NCI-H1105 (cell line): Measurements from ENCODE around the gene KCTD12.
"Not testable (repeated sequence)": the region's sequence is repeated elsewhere in the genome, so short reads cannot be mapped to it uniquely, and the experiment has no call there.

Experiments
- DNase-seq: peaks from one replicate; lab custom pipeline; 2025; lab: John Stamatoyannopoulos, UW

The KCTD12 gene

DNA sequence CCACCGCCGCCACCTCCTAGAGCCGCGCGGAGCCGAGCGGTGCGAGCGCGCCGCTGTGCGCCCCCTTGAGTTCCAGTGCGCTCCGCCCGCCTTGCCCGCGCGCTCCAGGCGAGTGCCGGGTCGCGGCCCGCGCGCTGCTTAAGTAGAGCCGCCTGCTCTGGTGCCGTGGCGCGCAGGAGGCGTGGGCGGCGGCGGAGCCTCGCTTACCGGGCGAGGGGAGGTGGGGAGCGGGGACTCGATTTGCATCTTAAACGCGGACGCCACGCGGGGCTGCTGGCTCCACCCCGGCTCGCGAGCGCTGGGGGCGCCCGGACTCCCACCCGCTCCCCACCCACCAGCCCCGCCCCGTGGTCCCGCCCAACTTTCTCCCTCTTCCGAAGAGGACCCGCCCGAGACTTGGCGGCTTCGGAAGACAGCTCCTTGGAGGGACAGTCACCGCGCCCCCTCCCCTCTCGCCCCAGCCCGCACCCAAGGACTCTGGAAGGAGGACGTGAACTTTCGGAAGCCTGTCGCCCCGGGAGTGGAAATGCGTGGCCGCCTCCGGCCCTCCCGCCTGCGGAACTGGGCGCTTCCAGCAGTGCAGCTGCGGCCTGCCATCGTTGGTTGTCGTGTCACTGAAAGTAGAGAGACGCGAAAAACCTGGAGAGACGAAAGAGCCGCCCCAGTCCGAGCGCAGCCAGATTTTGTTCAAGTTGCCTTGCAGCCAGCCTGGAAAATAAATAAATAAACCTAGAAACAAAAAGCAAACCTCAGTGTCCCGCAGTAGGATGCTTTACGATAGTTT, at the start of gene KCTD12:
Gene KCTD12, minus strand, starts transcription at position 114 of the 784 bp plus-strand sequence. CDS start 257 bp downstream, outside the sequence.
- peak; percentile 37 for DNase-seq

DNA sequence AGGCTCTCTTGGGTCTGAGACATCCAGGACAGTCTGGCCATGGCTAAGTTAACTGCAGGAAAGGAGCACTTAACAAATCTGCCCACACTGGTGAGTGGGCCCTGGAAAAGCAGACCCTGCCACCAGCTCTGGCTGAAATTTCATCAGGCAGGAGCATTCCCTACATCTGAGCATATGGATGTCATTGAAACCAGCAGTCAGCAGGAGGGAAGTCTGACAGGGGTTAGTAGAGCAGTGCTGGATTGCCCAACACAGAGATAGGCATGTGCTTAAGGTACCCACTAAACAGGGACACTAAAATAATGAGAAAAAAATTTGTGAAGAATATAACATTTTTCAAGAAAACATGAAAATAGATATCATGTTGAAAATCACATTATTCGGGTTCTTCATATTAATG, 48.5 kb upstream of the KCTD12 start:
- no peak for DNase-seq

DNA sequence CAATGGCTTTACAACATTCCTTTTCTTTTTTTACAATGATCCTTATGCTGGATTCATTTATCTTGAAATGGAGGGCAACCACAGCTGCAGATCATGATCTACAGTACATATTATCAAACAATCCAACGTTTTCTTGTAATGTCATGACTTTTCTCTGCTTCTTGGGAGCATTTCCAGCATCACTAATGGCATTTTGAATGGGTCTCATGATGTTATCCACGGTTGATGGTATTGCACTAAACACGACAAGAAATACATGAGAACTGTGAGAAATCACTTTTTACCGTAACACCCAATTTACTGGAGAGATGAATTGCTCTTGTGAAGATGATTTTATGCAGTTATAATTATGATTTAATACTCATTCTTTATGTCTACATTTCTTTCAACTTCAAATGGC, 45.9 kb upstream of the KCTD12 start:
- DNase-seq = no peak

DNA sequence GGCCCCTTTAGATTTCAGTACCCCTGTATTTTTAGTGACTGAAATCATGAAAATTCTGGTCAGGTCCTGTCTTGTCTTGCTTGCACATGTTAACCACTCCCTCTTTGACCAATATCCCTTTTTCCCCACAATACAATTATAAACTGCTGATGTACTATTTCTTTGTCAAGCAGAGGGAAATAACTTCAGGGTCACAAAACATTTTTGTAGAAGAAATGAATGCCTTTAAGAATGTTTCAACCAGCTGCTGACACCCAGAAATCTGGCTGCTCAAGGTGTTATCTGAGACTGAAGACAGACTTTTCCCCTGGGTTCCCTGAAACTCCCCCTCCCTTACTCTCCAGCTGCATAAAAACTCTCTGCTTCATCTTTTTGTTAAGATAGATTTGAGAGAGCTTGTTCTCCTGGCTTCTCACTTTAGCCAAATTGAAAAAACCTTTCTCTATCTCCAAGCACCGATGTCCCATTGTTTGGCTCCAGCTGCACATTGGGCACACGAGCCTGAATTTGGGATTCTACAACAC, 43.7 kb upstream of the KCTD12 start:
- no peak for DNase-seq

DNA sequence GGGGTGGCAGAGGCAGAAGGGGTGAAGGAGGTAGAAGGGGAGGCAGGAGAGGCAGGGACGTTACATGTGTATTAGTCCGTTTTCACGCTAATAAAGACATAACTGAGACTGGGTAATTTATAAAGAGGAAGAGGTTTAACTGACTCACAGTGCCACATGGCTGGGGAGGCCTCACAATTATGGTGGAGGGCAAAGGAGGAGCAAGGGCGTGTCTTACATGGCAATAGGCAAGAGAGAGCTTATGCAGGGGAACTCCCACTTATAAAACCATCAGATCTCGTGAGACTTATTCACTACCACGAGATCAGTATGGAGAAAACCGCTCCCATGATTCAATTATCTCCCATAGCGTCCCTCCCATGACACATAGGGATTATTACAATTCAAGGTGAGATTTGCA, 43.1 kb upstream of the KCTD12 start:
- DNase-seq = no peak

DNA sequence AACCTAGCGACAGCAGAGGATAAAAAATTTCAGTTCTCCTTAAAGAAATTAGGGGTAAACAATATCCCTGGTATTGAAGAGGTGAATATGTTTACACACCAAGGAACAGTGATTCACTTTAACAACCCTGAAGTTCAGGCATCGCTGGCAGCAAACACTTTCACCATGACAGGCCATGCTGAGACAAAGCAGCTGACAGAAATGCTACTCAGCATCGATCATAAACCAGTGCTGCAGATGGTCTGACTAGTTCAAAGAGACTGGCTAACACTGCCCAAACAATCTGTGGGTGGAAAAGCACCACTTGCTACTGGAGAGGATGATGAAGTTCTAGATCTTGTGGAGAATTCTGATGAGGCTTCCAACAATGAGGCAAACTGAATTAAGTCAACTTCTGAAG, 42.3 kb upstream of the KCTD12 start:
- no peak for DNase-seq

DNA sequence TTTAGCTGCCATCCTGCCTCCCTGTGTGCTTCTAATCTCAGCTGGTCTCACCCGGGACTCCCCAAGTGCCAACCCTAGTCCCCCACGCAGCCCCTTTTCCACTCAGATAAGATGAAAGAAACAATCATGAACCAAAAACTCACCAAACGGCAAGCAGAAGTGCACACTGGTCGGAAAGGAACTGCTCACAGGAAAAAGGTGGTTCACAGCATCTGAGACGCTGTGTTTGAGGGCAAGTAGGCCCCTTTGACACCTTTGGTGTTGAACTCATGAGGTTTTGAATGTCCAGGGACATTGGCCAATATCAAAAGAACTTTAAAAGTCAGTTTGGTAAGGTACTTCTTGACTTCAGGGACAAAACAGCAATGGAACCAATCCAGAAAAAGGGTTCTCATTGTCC, 41.8 kb upstream of the KCTD12 start:
- DNase-seq = no peak

DNA sequence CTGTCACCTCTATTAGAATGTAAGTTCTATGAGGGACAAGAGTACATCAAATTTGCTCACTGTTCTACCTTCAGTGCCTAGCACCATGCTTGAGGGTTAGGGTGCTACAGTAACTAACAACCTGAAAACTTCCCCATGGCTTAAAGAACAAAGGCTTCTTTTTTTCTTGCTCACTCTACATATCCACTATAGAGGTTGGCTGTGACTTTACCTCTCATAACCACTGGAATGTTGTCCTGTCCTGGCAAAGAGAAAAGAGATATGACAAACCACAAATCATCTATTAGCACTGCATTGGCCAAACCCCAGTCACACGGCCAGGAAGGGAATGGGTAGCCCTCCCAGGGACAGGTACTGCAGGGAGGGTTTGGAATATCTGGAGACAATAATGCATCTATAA, 38.9 kb upstream of the KCTD12 start:
- no peak for DNase-seq

DNA sequence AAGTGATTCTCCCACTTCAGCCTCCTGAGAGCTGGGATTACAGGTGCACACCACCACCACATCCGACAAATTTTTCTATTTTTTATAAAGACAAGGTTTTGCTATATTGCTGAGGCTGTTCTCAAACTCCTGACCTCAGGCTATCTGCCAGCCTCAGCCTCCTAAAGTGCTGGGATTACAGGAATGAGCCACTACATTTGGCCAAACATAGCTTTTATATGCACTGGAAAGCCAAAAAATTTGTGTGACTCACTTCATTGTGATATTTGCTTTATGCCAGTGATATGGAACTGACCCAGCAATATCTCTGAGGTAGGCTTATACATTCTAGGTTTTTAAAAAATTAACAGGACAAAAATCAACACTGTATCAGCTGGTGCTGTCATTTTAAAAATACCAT, 35.3 kb upstream of the KCTD12 start:
- DNase-seq = no peak

DNA sequence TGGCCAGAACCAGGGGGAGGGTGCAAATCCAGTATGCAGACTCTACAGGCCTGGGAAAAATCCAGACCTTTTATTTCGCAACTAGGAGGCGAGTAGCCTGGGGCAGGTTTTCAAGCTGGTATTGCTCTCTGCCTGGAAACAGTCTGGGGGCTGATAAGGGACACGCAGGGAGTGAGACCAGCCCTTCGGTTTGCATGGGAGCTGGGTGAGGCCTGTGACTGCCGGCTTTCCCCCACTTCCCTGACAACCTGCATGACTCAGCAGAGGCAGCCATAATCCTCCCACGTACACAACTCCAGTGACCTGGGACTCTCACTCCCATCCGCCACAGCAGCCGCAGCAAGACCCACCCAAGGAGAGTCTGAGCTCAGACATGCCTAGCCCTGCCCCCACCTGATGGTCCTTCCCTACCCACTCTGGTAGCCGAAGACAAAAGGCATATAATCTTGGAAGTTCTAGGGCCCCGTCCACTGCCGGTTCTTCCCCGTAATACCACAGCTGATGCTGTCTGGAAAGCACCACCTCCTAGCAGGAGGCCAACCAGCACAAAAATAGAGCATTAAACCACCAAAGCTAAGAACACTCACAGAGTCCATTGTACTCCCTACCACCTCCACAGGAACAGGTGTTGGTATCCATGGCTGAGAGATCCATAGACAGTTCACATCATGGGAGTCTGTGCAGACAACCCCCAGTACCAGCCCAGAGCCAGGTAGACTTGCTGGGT, 31.7 kb upstream of the KCTD12 start:
- not testable (repeated sequence) for DNase-seq

DNA sequence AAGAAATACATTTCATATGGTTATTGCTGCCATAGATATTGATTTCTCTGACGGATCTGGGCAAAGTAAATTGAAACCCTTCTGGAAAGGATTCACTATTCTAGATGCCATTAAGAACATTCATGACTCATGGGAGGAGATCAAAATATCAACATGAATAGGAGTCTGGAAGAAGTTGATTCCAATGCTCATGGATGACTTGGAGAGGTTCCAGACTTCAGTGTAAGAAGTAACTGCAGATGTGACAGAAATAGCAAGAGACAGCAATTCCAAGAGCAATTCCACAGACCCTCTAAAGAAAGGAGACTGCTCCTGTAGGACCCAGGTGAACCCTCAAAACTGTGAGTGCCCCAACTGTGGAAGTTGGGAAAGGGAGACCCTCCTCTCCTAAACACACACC, 30.9 kb upstream of the KCTD12 start:
- DNase-seq = no peak

DNA sequence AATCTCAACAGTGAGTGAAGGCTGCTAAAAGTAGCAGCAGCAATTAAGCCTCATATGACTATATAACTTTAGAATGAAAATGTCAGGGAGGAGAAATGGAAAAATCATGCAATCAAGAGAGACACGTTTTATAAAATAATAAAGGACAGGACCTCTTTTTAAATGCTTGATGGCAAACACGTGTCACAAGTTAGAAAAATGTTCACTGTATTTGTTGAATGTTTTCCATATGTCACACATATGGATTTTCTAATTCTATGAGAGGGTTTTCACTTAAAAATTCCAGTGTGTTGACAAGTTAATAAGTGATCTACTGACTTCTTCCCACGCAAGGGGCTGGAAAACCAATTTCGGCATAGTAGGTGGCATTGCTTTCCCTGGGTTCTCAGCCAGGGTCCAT, 27.7 kb upstream of the KCTD12 start:
- DNase-seq = no peak

DNA sequence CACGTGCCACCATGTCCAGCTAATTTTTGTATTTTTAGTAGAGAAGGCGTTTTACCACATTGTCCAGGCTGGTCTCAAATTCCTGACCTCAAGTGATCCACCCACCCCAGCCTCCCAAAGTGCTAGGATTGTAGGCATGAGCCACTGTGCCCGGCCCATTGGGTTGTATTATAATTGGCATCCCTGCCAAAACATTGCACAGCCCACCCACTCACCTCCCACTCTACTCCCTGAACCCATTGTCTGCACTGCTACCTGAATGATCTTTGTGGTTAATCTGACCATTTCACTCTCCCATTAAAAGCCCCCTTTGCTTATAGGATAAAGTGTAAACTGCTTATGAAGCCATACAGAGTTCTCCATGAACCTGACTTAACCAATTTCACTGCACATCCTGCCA, 26.3 kb upstream of the KCTD12 start:
- no peak for DNase-seq

DNA sequence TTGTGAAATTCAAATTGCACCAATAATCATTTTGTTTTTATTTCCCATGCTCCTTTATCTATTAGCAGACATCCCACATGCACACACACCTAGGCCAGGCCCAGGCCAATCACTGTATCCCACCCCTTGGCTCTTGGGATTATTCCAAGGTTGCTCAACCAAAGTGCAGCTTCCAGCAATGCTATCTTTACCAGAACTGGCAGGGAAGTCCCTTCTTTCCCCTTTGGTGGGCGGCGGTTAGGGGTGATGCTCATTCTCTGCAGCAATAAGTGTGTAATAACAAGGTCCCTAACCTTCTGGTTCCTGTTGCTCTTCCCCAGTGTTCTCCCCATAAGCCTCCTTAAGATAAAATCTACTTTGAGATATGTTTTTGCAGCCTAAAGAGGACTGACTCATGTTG, 18.3 kb upstream of the KCTD12 start:
- no peak for DNase-seq

DNA sequence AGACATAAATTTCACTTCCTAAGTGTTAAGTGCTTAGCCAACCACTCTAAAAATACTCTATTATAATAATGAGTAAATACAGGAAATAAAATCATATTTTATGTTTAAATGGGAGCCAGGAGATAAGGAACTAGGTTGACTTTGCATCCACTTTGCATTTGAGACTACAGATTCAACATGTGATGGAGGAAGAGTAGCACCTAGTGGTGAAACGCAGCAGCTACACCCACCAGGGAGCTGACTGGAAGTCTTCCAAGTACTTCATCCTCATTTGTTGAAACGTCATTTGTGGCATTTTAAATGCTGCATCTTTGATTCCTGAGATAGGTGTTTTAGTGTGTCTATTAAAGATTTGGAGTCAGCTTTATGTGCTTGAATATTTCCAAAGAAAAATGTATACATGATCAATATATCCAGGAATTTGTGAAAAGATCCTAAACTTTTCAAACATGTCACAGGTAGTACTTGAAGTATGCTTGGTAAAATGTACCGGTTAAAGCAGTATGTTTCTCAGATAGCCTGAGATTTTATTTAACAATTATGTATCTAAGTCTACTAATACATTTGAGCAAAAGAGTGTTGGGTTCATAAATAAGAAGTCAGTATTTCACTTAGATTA, 17.4 kb upstream of the KCTD12 start:
- peak; percentile 26 for DNase-seq

DNA sequence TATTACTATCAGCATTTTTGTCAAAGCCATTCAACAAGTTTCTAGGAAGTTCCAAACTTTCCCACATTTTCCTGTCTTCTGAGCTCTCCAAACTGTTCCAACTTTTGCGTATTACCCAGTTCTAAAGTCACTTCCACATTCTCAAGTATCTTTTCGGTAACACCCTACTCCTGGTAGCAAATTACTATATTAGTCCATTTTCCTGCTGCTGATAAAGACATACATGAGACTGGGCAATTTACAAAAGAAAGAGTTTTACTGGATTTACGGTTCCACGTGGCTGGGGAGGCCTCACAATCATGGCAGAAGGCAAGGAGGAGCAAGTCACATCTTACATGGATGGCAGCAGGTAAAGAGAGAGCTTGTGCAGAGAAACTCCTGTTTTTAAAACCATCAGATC, 12.9 kb upstream of the KCTD12 start:
- not testable (repeated sequence) for DNase-seq

DNA sequence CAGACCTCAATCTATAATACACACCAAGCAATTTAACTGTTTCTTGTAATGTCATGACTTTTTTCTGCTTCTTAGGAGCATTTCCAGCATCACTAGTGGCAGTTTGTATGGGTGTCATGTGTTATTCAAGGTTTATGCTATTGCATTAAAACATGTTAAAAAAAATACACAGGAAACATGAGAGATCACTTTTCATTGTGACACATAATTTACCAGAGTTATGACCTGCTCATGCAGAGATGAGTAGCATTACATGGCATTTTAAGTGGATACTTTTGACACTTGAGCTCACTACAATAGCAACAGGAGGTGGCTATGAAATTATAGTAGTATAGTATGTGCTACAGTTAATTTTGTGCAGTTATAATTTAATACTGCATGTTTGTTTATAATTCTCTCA, 11.0 kb upstream of the KCTD12 start:
- DNase-seq = not testable (repeated sequence)

DNA sequence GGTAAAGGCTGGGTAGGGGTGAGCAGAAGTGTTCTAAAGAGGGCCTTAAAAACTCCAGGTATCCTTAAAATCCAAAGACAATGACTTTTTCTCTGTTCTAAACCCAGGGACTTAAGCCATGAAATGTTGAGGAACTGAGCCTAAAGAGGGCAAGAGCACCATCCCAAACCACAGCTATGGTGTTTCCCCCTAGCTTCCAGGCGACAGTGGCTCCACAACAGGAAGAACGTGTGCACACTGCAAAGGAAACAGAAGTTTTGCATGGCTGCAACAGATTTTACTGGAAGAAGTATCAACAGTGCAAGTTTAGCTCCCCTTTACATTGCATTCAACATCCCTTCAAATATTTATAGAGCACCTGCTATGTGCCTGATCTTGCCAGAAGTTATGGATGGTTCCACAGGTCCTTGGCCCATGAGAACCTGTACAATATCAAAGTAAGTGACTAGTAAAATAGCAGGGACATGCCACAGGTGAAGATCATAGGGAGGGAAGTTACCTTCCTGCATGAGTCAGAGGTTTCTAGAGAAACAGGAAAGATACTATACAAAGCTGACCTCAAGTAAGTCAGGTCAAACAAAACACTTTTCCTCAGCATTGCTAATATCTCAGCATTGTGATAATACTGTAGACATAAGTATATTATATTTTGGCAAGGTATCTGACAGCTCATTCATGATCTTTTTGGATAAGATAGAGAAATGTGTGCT, 8.4 kb upstream of the KCTD12 start:
- DNase-seq = no peak

DNA sequence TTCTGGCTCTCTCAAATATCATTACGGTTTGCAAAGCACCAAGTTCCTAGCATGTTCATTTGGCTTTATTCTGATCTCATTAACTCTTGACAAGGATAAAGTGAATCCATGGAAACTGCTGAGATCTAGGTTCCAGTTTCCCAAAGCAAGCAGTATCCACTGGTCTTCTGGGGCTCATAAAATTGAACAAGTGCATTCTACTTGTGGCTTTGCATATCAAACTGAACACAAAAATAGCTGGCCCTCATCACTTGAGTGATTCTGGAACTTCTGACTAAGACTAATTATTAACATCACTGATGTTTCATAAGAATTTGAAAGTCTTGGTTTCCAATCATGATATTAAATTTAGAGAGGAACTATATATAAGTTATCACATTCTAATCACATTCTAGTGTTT, 6.3 kb upstream of the KCTD12 start:
- no peak for DNase-seq

DNA sequence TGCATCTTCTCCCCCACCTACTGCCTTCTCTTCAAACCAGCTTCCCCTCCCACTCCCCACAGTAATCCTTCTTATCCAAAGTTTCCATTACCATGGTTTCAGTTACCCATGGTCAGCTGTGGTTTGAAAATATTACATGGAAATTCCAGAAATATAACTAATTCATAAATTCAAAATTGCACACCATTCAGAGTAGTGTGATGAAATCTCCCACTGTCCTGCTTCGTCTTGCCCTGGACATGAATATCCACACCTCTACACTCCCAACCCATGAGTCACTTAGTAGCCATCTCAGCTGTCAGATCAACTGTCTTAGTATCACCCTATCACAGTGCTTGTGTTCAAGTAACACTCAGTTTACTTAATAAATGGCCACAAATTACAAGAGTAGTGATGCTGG, 3.8 kb upstream of the KCTD12 start:
- no peak for DNase-seq

DNA sequence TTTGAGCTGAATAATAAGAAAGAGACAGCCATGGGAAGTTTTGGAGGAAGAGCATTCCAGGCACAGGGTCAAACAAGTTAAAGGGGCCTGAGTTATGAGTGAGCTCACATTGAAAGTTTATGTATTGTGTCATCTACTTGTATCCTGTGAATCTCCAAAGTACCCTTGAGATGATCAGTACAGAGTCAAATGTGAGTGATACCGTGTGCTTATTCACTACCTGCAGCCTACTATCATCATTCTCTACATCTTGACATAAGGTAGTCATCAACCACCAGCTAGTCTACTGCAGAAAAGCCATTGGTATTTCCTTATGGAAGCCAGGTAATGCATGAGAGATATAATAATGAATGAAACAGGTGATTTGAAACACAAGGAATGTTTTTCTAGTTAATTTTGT, 3.0 kb upstream of the KCTD12 start:
- no peak for DNase-seq

DNA sequence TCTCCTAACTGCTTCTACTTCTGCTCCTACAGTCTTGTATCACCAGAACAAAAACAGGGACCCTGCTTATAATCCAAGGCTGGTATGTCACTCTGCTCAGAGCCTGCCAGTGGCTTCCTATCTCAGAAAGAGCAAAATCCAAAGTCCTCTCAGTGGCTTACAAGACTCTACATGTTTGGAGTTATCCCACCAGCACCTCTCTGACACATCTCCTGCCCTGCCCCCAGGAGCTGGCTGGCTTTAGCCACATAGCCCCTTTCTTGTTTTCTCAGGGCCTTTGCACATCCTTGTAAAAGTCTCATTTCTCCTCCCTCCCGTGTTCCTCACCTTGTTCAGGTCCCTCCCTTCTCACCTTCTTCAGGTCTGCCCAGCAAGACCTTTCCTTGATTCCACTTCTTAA, 2.2 kb upstream of the KCTD12 start:
- DNase-seq = no peak
